GM19035 (cell line): ENCODE measurements around the gene S100A12.

ENCODE experiments used
- ATAC-seq: cut with Tn5 transposase; IDR thresholded peaks from one replicate; pipeline ENCODE4 v1.9.1; 2021; ENCODE audit not compliant: unreplicated experiment

The S100A12 gene

DNA sequence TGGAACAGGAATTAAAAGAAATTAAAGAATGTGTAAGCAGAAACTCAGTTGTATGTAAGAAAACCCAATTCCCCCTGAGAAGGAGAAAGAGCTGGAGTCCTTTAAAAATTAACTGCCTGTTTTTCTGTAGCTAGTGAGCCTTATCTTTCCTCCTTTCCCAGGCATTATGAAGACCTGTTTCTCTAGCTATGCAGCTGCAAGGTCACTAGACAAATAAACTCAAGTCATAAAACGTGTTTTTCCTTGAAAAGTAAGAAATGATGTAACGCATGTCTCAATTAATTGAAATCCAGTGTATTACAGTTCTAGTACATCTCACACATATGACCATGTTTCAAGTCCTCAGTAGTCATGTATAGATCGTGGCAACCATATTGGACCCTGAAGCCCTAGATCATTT lies 5.3 kb downstream of the S100A12 start:
- no peak for ATAC-seq

GRCh38 chr1:153368495-153368894 lies 6.9 kb downstream of the S100A12 start:
- ATAC-seq: no peak

DNA sequence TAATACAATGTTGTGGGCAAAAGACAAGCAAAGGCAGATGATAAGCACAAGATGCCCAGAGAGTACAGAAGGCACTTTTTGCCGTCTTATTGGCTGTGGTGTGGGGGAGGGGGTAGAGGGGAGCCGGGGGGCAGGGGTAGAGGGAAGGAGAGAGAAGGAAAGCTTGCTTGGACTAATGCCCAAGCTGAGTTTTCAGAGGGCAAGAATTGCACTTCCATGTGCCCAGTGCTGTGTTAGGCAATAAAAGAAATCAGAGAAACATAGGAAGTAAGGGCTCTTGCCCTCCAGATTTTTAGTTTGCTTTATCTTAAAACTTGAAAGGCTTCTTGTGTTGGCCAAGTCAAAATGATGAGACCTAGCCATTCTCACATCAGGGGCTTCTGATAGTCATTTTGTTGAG lies 8.3 kb downstream of the S100A12 start:
- ATAC-seq: no peak

DNA sequence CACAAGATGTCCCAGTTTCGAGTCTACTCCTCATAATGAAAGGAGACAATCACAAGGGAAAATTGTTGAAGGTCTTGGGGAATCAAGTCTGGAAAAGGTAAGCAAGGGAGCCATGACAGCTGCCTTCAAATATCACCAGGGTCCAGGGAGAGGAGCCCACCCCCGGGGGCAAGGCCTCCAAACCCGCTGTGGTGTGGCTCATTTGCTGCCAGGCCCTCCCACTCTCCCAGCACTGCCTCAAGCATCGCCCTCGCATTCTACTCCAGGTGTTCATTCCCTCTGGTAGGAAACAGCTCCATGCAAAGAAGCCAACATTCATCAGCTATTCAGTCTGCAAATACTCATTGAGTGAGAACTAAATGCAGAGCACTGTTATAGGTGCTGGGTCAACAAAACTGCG lies 9.2 kb downstream of the S100A12 start:
- no peak for ATAC-seq

- no peak for ATAC-seq
Measured at GRCh38 chr1:153365696-153366095, 9.7 kb downstream of the S100A12 start.

GRCh38 chr1:153364766-153365666 lies 10.4 kb downstream of the S100A12 start:
- no peak for ATAC-seq

DNA sequence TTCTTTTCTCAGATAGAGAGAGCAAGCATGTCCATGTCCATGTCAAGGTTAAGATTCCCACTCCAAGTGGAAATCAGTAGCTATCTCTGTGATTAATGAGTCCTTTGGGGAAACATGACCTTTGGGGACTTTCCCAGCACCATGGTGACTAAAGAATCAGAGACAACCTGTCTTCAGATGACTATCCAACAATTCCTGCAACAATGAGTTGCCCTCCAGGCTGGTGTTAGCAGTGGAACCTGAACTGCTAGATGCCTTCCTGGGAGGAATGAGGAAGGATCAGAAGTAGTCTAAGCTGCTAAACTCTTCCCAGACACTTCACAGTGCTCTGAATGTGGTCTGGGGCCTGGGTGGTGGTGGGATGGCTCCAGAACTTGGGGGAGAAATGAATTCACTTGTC lies 11.3 kb downstream of the S100A12 start:
- no peak for ATAC-seq

GRCh38 chr1:153363641-153364040 lies 11.8 kb downstream of the S100A12 start:
- ATAC-seq: no peak

DNA sequence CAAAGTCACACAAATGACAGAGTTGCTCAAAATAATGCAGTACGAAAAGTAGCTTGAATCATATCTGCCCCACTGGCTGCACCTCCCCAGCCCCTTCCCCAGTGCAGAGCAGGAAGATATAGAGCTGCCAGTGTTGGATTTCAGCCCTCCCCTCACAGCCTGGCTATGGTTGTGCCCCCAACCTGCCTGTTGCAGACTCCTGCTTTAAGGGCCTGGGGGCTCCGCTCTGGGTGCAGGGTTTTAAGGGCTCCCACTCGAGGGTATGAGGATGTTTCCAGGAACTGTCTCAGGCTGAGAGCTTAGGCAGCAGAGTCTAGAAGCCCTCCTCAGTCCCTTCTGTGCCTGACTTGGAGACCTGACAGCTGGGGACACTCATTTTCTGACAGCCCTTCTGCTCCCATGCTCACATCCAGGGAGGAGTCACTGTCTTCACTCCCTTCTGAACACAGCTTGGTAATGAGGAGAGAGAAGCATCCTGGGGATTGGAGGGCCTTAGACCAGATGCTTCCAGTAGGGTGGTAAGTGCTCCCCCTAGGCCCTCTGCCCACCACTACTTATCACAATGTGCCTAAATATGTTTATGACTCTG lies 13.1 kb downstream of the S100A12 start:
- ATAC-seq: no peak

GRCh38 chr1:153361480-153362109 lies 13.8 kb downstream of the S100A12 start:
- no peak for ATAC-seq

DNA sequence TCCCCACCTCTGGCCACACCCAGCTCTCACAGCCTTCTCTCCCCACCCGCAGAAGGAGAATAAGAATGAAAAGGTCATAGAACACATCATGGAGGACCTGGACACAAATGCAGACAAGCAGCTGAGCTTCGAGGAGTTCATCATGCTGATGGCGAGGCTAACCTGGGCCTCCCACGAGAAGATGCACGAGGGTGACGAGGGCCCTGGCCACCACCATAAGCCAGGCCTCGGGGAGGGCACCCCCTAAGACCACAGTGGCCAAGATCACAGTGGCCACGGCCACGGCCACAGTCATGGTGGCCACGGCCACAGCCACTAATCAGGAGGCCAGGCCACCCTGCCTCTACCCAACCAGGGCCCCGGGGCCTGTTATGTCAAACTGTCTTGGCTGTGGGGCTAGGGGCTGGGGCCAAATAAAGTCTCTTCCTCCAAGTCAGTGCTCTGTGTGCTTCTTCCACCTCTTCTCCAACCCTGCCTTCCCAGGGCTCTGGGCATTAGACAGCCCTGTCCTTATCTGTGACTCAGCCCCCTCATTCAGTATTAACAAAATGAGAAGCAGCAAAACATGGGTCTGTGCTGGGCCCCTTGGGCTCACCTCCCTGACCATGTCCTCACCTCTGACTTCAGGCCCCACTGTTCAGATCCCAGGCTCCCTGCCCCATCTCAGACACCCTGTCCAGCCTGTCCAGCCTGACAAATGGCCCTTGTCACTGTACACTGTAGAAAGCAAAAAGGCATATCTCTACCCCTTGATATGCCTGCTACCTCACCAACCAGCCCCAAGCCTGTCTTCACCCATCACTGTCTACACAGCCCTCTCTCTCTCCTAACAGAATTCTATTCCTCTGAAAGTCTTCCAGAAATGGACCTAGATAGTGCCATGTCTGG lies 14.6 kb downstream of the S100A12 start:
- ATAC-seq: no peak

DNA sequence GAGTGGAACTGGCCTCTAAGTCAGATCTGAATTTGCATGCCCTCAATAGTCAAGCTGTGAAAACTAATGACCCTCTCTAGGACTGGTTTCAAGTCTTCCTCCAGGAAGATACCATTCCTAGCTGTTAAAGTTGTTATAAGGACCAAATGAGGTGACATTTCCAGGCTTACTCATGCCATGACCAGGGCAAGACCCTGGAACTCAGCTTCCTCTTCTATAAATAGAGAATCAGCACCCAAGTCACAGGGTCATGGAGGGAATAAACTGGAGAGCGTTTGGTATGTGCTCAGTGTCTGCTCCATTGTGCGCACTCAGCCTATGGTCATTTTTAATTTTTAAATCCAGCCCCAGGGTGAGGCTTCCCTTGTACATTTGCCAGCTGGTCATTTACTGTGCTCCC lies 15.2 kb downstream of the S100A12 start:
- no peak for ATAC-seq

GRCh38 chr1:153359241-153359640 lies 16.2 kb downstream of the S100A12 start:
- no peak for ATAC-seq

- no peak for ATAC-seq
Measured at GRCh38 chr1:153358691-153358975, 16.8 kb downstream of the S100A12 start.

DNA sequence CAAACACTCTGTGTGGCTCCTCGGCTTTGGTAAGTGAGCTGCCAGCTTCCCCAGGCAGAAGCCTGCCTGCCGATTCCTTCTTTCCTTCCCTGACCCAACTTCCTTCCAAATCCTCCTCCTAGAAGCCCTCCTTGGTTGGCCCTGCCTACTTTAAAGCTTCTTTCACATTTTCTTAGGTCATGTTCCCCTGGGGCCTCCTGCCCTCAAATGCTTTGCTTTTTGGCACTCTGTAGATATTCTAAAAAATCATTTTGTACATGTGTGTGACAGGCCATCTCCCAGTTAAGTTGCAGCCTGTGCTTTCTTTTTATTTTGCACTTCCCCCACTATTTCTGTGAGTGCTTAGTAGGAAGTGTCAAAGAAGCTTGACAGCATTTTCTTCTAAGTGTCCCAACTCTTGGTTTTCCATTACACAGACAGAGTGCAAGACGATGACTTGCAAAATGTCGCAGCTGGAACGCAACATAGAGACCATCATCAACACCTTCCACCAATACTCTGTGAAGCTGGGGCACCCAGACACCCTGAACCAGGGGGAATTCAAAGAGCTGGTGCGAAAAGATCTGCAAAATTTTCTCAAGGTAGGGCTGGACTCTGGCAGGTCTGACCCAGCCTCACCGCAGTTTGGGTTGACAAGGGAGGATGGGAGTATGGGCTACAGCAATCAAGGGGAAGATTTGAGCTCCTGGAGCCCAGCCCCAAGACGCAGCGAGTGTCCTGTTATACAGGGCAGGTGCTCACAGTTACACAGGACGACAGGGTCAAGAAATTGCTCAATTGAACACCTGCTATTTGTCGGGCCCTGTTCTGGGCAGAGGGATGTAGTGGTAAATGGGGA lies 17.3 kb downstream of the S100A12 start, which contains the start of gene S100A9:
Gene S100A9 (plus strand): TSS at position 2 of the 838 bp plus-strand sequence. CDS start 430 bp downstream, at position 432.
- ATAC-seq: no peak

- ATAC-seq: no peak
Measured at GRCh38 chr1:153357076-153357852, 18.2 kb downstream of the S100A12 start.

- ATAC-seq: no peak
Measured at GRCh38 chr1:153356392-153357075, 18.9 kb downstream of the S100A12 start.

DNA sequence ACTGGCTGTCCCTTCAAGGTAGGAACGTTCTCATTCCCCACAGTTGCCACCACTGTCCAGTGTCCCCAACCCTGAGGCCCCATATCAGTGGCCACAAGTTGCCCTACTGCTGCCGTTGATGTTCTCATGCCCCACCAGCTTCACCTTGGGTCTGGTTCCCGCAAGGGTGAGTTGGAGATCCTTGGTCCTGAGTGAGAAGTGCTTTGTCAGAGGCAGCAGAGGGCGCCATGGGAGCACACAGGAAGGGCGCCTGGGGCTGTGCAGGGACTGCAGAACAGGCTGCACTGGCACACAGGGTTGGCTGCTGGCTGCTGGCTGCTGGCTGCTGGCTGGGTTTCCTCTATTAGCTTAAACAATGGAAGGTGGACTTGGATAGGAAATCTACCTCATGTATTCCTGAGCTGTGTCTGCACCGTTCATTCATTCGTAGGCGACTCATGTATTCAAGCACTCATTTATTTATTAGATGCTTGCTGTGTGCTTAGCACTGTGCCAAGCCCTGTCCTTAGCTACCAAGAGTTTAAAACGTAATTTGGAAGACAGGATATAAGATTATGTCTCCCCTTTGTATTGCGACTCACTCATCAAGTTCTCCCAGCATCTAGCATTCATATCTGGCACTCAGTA lies 19.9 kb downstream of the S100A12 start:
- no peak for ATAC-seq
